Activated B cell treated with CpG ODN at 0.5 μM for 24 hours (primary cell): Measurements from ENCODE around the gene ERC2. TPM values are rescaled to one million over a fixed set of nuclear protein-coding genes. Genes with fewer than 3 reads are reported as not detected.

Source experiments
- ATAC-seq: fragments of 200-7000 bp; cut with Tn5 transposase; one replicate; pipeline ENCODE4 v1.10.0; 2021; ENCODE audit warnings: low read depth, mild to moderate bottlenecking, moderate library complexity
- CTCF ChIA-PET: fragments of 350-600 bp; sonication (Branson Sonifier 250); formaldehyde crosslinking; loops from one replicate; lab custom pipeline; 2021; ENCODE audit warnings: antibody characterized with exemption; lab: Charles Lee
- POLR2A ChIA-PET: fragments of 350-600 bp; sonication (Branson Sonifier 250); formaldehyde crosslinking; loops from one replicate; lab custom pipeline; 2021; ENCODE audit warnings: antibody characterized with exemption; lab: Charles Lee
- DNase-seq: peaks from one replicate; pipeline ENCODE4 v3.0.0; 2022
- H3K27ac Mint-ChIP-seq: one replicate; pipeline ENCODE4 v1.8.0; 2020; ENCODE audit warnings: mixed read lengths
- H3K27me3 Mint-ChIP-seq: one replicate; pipeline ENCODE4 v1.8.0; 2021; ENCODE audit warnings: mixed read lengths
- H3K36me3 Mint-ChIP-seq: one replicate; pipeline ENCODE4 v1.8.0; 2021; ENCODE audit warnings: low read depth, mixed read lengths
- H3K4me1 Mint-ChIP-seq: one replicate; pipeline ENCODE4 v1.8.0; 2021; ENCODE audit warnings: mixed read lengths
- H3K4me3 Mint-ChIP-seq: one replicate; pipeline ENCODE4 v1.8.0; 2020; ENCODE audit warnings: mild to moderate bottlenecking, mixed read lengths
- H3K9me3 Mint-ChIP-seq: one replicate; pipeline ENCODE4 v1.8.0; 2020; ENCODE audit warnings: mixed read lengths
- CTCF ChIP-seq: fragments of 200-600 bp; IDR thresholded peaks from one replicate; pipeline ENCODE4 v1.8.0; 2022; ENCODE audit warnings: antibody characterized with exemption, mild to moderate bottlenecking
- intact Hi-C: fragments of 100-400 bp; cut with micrococcal nuclease; formaldehyde crosslinking; loops from one replicate; pipeline ENCODE4 v1.15.1; 2024
- total RNA-seq: library from RNA; stranded (reverse); gene quantifications from 2 replicates; pipeline ENCODE4 v1.2.3, GENCODE V29; 2022

The ERC2 gene
- total RNA-seq, 1 donor from 2014 or later: not detected

GRCh38 chr3:55521738-55522421 is 946.4 kb downstream of the ERC2 start:
- intact Hi-C loops: no loop called here
- no peaks in the 10 kb centered on the region for H3K27me3 Mint-ChIP-seq
- DNase-seq (no peak), ATAC-seq (no peak)
- H3K9me3 Mint-ChIP-seq: no peaks in the 10 kb centered on the region
- H3K36me3 Mint-ChIP-seq: no peaks in the 10 kb centered on the region
- no peak overlapping the region for H3K27ac Mint-ChIP-seq
- no peak overlapping the region for H3K4me3 Mint-ChIP-seq
- no peaks in the 10 kb centered on the region for H3K4me1 Mint-ChIP-seq
- ChIA-PET CTCF (no interaction called here), POLR2A (no interaction called here)
- TF ChIP-seq CTCF: no peak

GRCh38 chr3:55521064-55521737 is 947.1 kb downstream of the ERC2 start:
- no peaks in the 10 kb centered on the region for H3K27me3 Mint-ChIP-seq
- TF ChIP-seq CTCF: no peak
- no peak overlapping the region for H3K27ac Mint-ChIP-seq
- no peak for ATAC-seq
- H3K9me3 Mint-ChIP-seq: no peaks in the 10 kb centered on the region
- POLR2A ChIA-PET: no interaction called here
- CTCF ChIA-PET: no interaction called here
- H3K4me1 Mint-ChIP-seq: no peaks in the 10 kb centered on the region
- no peak overlapping the region for H3K4me3 Mint-ChIP-seq
- intact Hi-C loops: no loop called here
- no peaks in the 10 kb centered on the region for H3K36me3 Mint-ChIP-seq
- no peak for DNase-seq

- H3K4me1 Mint-ChIP-seq: no peaks in the 10 kb centered on the region
- TF ChIP-seq CTCF: no peak
- ChIA-PET POLR2A (no interaction called here), CTCF (no interaction called here)
- no peaks in the 10 kb centered on the region for H3K36me3 Mint-ChIP-seq
- DNase-seq (no peak), ATAC-seq (no peak)
- H3K9me3 Mint-ChIP-seq: no peaks in the 10 kb centered on the region
- no peak overlapping the region for H3K27ac Mint-ChIP-seq
- intact Hi-C loops: no loop called here
- H3K4me3 Mint-ChIP-seq: no peak overlapping the region
- peaks cover 2% of the 10 kb centered on the region for H3K27me3 Mint-ChIP-seq
Measured at GRCh38 chr3:55519019-55519418, 949.2 kb downstream of the ERC2 start.

- Mint-ChIP-seq H3K27me3 (peaks cover 2% of the 10 kb centered on the region), H3K4me3 (no peak overlapping the region), H3K4me1 (no peaks in the 10 kb centered on the region), H3K9me3 (no peaks in the 10 kb centered on the region), H3K27ac (no peak overlapping the region), H3K36me3 (no peaks in the 10 kb centered on the region)
- ATAC-seq (no peak), DNase-seq (no peak)
- intact Hi-C loops: no loop called here
- ChIA-PET POLR2A (no interaction called here), CTCF (no interaction called here)
- no peak for TF ChIP-seq CTCF
Measured at GRCh38 chr3:55518451-55518850, 949.8 kb downstream of the ERC2 start.

GRCh38 chr3:55516392-55517030 is 951.8 kb downstream of the ERC2 start:
- ChIA-PET POLR2A (no interaction called here), CTCF (no interaction called here)
- Mint-ChIP-seq H3K4me1 (no peaks in the 10 kb centered on the region), H3K27ac (no peak overlapping the region), H3K9me3 (no peaks in the 10 kb centered on the region), H3K36me3 (no peaks in the 10 kb centered on the region), H3K27me3 (peaks cover 2% of the 10 kb centered on the region), H3K4me3 (no peak overlapping the region)
- no peak for TF ChIP-seq CTCF
- no peak for ATAC-seq
- intact Hi-C loops: no loop called here
- no peak for DNase-seq
